Measurements from ENCODE around the gene RAPGEF2.

DNA sequence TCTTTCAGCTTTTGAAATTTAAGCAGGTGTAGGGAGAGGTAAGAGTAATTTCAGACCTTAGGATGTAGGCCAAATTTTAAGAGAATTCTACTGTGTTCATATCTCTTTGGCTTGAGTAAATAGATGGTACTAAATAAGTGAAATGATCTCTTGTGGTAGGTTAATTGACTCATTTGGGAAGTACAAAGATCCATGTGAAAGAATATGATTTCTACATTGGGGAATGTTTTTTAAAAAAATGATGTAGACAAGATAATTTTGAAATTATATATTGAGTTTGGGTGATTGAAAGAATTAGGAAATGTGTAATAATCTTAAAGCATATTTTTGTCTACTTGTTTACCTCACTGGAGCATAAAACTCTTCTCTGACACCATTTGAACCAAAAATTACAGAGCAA, 35.6 kb downstream of the RAPGEF2 start:
- TF ChIP-seq POLR2A (IDR thresholded peaks at IDR 0.05) (no peak), POLR2AphosphoS5 (IDR thresholded peaks at IDR 0.05) (no peak)
- TF ChIP-seq, protein P1, sequence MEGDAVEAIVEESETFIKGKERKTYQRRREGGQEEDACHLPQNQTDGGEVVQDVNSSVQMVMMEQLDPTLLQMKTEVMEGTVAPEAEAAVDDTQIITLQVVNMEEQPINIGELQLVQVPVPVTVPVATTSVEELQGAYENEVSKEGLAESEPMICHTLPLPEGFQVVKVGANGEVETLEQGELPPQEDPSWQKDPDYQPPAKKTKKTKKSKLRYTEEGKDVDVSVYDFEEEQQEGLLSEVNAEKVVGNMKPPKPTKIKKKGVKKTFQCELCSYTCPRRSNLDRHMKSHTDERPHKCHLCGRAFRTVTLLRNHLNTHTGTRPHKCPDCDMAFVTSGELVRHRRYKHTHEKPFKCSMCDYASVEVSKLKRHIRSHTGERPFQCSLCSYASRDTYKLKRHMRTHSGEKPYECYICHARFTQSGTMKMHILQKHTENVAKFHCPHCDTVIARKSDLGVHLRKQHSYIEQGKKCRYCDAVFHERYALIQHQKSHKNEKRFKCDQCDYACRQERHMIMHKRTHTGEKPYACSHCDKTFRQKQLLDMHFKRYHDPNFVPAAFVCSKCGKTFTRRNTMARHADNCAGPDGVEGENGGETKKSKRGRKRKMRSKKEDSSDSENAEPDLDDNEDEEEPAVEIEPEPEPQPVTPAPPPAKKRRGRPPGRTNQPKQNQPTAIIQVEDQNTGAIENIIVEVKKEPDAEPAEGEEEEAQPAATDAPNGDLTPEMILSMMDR (IDR thresholded peaks at IDR 0.05): no peak

Measured in breast epithelium (tissue), 3 donors.